WTC11 (cell line): ENCODE results near the gene TCF12. TPM values are rescaled to one million over a fixed set of nuclear protein-coding genes. Genes with fewer than 3 reads are reported as not detected.
A peak's percentile ranks its signal among the peaks of the same experiment; 100 is the strongest.

Experiments
- ATAC-seq: fragments of 200-7000 bp; cut with Tn5 transposase; 2 replicates; pipeline ENCODE4 v1.10.0; 2021; ENCODE audit warnings: mild to moderate bottlenecking, moderate library complexity
- CTCF ChIA-PET: fragments of 300-600 bp; sonication (Branson Sonifier 250); formaldehyde crosslinking; loops from one replicate; lab custom pipeline; 2021; ENCODE audit warnings: antibody characterized with exemption; lab: Charles Lee
- POLR2A ChIA-PET: fragments of 350-600 bp; sonication (Branson Sonifier 250); formaldehyde crosslinking; loops from one replicate; lab custom pipeline; 2021; ENCODE audit warnings: antibody characterized with exemption; lab: Charles Lee
- DNase-seq: peaks from one replicate; pipeline ENCODE4 v3.0.0; 2021; ENCODE audit warnings: low spot score
- H3K27ac Mint-ChIP-seq: 2 replicates; pipeline ENCODE4 v1.8.0; 2021; ENCODE audit warnings: mixed read lengths
- H3K27me3 Mint-ChIP-seq: 2 replicates; pipeline ENCODE4 v1.8.0; 2021; ENCODE audit warnings: low read depth, mild to moderate bottlenecking, moderate library complexity, mixed read lengths
- H3K36me3 Mint-ChIP-seq: 2 replicates; pipeline ENCODE4 v1.8.0; 2021; ENCODE audit warnings: mixed read lengths
- H3K4me1 Mint-ChIP-seq: 2 replicates; pipeline ENCODE4 v1.8.0; 2022; ENCODE audit warnings: mixed read lengths
- H3K4me3 Mint-ChIP-seq: 2 replicates; pipeline ENCODE4 v1.8.0; 2021; ENCODE audit warnings: mild to moderate bottlenecking, moderate library complexity, mixed read lengths
- H3K9me3 Mint-ChIP-seq: 2 replicates; pipeline ENCODE4 v1.8.0; 2021; ENCODE audit warnings: mixed read lengths
- ATF1 ChIP-seq: sonication (generic); formaldehyde crosslinking; IDR thresholded peaks from 2 replicates; pipeline ENCODE4 v1.8.1; 2023; ENCODE audit warnings: mild to moderate bottlenecking, moderate library complexity, missing genetic modification reagents
- ATF2 ChIP-seq: sonication (generic); formaldehyde crosslinking; IDR thresholded peaks from 2 replicates; pipeline ENCODE4 v1.8.1; 2022; ENCODE audit warnings: low read depth, missing genetic modification reagents, borderline replicate concordance
- FOXP1 ChIP-seq: sonication (generic); formaldehyde crosslinking; IDR thresholded peaks from 2 replicates; pipeline ENCODE4 v1.8.0; 2022; ENCODE audit warnings: missing genetic modification reagents, mild to moderate bottlenecking, moderate library complexity, borderline replicate concordance
- GABPB1 ChIP-seq: sonication (generic); formaldehyde crosslinking; IDR thresholded peaks from 2 replicates; pipeline ENCODE4 v1.8.1; 2023; ENCODE audit warnings: mild to moderate bottlenecking, missing genetic modification reagents
- IRF2 ChIP-seq: sonication (generic); formaldehyde crosslinking; IDR thresholded peaks from 2 replicates; pipeline ENCODE4 v1.8.0; 2022; ENCODE audit warnings: low read depth, missing genetic modification reagents, borderline replicate concordance
- JAZF1 ChIP-seq: fragments of 250-450 bp; sonication (Bioruptor Pico); IDR thresholded peaks from 2 replicates; pipeline ENCODE4 v1.9.0; 2021; ENCODE audit warnings: moderate library complexity, mild to moderate bottlenecking, inconsistent platforms
- MLX ChIP-seq: sonication (generic); formaldehyde crosslinking; IDR thresholded peaks from 2 replicates; pipeline ENCODE4 v1.8.1; 2023; ENCODE audit warnings: mild to moderate bottlenecking, missing genetic modification reagents, moderate library complexity
- NFATC4 ChIP-seq: fragments of 250-450 bp; sonication (Bioruptor Pico); IDR thresholded peaks from 2 replicates; pipeline ENCODE4 v1.9.0; 2021; ENCODE audit warnings: mild to moderate bottlenecking
- NFE2L1 ChIP-seq: sonication (generic); formaldehyde crosslinking; IDR thresholded peaks from 2 replicates; pipeline ENCODE4 v1.8.1; 2023; ENCODE audit warnings: missing genetic modification reagents
- NR2C2 ChIP-seq: sonication (generic); formaldehyde crosslinking; IDR thresholded peaks from 2 replicates; pipeline ENCODE4 v1.8.0; 2022; ENCODE audit warnings: mild to moderate bottlenecking, missing genetic modification reagents
- OVOL2 ChIP-seq: fragments of 250-450 bp; sonication (Bioruptor Pico); IDR thresholded peaks from 2 replicates; pipeline ENCODE4 v1.9.0; 2021; ENCODE audit warnings: mild to moderate bottlenecking, borderline replicate concordance
- SP1 ChIP-seq: sonication (generic); formaldehyde crosslinking; conservative IDR thresholded peaks from 2 replicates; pipeline ENCODE4 v1.8.1; 2022; ENCODE audit warnings: missing genetic modification reagents
- ZNF138 ChIP-seq: sonication (generic); formaldehyde crosslinking; conservative IDR thresholded peaks from 2 replicates; pipeline ENCODE4 v1.8.1; 2022; ENCODE audit warnings: mild to moderate bottlenecking, moderate library complexity, missing genetic modification reagents
- ZNF263 ChIP-seq: sonication (generic); formaldehyde crosslinking; IDR thresholded peaks from 2 replicates; pipeline ENCODE4 v1.8.1; 2022; ENCODE audit warnings: low read depth, mild to moderate bottlenecking, moderate library complexity, missing genetic modification reagents
- total RNA-seq: library from RNA; stranded (reverse); gene quantifications from 3 replicates; pipeline ENCODE4 v1.2.3, GENCODE V29; 2021
- TF ChIP-seq, protein P1 (sequence below): sonication (generic); formaldehyde crosslinking; IDR thresholded peaks from 2 replicates; pipeline ENCODE4 v1.8.1; 2022; ENCODE audit warnings: low read depth, mild to moderate bottlenecking, moderate library complexity, missing genetic modification reagents, borderline replicate concordance
- TF ChIP-seq, protein P2 (sequence below): sonication (generic); formaldehyde crosslinking; IDR thresholded peaks from 2 replicates; pipeline ENCODE4 v1.8.1; 2023; ENCODE audit warnings: mild to moderate bottlenecking, missing genetic modification reagents, borderline replicate concordance
- TF ChIP-seq, protein P3 (sequence below): fragments of 200-600 bp; IDR thresholded peaks from 2 replicates; pipeline ENCODE4 v1.8.0; 2022; ENCODE audit warnings: antibody characterized with exemption
- TF ChIP-seq, protein P4 (sequence below): fragments of 250-450 bp; sonication (Bioruptor Pico); IDR thresholded peaks from 2 replicates; pipeline ENCODE4 v2.1.2; 2022; ENCODE audit warnings: mild to moderate bottlenecking, moderate library complexity
- TF ChIP-seq, protein P5 (sequence below): sonication (generic); formaldehyde crosslinking; IDR thresholded peaks from 2 replicates; pipeline ENCODE4 v1.8.0; 2022; ENCODE audit warnings: mild to moderate bottlenecking, missing genetic modification reagents
- TF ChIP-seq, protein P6 (sequence below): sonication (generic); formaldehyde crosslinking; IDR thresholded peaks from 2 replicates; pipeline ENCODE4 v1.8.0; 2022; ENCODE audit warnings: mild to moderate bottlenecking, missing genetic modification reagents
- TF ChIP-seq, protein P7 (sequence below): sonication (generic); formaldehyde crosslinking; IDR thresholded peaks from 2 replicates; pipeline ENCODE4 v1.8.0; 2022; ENCODE audit warnings: missing genetic modification reagents

The TCF12 gene
- total RNA-seq, 1 experiment from 2014 or later = 73.2 TPM

DNA sequence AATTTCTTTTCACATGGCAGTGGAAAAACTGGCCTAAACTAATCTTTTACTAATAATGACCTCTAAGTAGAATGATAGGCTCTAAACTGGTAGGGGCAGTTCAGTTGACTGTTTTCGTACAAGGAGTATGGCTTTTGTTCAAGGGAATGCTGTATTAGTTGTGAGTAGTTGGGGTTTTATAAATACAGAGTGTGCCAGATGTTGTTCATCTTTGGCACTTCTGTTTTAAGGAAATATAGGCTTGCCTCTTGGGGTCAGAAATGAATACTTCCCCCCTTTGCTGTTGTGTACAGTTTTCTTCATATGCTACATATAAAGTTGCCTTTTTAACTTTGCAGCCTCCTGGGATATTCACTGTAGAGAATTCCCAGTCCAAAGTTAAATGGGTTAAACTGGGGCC, 276.9 kb downstream of the TCF12 start (continued):
- TF ChIP-seq, protein P1, sequence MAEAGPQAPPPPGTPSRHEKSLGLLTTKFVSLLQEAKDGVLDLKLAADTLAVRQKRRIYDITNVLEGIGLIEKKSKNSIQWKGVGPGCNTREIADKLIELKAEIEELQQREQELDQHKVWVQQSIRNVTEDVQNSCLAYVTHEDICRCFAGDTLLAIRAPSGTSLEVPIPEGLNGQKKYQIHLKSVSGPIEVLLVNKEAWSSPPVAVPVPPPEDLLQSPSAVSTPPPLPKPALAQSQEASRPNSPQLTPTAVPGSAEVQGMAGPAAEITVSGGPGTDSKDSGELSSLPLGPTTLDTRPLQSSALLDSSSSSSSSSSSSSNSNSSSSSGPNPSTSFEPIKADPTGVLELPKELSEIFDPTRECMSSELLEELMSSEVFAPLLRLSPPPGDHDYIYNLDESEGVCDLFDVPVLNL = no peak
- TF ChIP-seq, protein P2, sequence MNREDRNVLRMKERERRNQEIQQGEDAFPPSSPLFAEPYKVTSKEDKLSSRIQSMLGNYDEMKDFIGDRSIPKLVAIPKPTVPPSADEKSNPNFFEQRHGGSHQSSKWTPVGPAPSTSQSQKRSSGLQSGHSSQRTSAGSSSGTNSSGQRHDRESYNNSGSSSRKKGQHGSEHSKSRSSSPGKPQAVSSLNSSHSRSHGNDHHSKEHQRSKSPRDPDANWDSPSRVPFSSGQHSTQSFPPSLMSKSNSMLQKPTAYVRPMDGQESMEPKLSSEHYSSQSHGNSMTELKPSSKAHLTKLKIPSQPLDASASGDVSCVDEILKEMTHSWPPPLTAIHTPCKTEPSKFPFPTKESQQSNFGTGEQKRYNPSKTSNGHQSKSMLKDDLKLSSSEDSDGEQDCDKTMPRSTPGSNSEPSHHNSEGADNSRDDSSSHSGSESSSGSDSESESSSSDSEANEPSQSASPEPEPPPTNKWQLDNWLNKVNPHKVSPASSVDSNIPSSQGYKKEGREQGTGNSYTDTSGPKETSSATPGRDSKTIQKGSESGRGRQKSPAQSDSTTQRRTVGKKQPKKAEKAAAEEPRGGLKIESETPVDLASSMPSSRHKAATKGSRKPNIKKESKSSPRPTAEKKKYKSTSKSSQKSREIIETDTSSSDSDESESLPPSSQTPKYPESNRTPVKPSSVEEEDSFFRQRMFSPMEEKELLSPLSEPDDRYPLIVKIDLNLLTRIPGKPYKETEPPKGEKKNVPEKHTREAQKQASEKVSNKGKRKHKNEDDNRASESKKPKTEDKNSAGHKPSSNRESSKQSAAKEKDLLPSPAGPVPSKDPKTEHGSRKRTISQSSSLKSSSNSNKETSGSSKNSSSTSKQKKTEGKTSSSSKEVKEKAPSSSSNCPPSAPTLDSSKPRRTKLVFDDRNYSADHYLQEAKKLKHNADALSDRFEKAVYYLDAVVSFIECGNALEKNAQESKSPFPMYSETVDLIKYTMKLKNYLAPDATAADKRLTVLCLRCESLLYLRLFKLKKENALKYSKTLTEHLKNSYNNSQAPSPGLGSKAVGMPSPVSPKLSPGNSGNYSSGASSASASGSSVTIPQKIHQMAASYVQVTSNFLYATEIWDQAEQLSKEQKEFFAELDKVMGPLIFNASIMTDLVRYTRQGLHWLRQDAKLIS (CRISPR knock-in tag) = no peak
- no peak for TF ChIP-seq ZNF138 (CRISPR knock-in tag)
- no peak for TF ChIP-seq MLX (CRISPR knock-in tag)
- no peak for TF ChIP-seq GABPB1 (CRISPR knock-in tag)
- no peak for TF ChIP-seq FOXP1
- TF ChIP-seq JAZF1 (CRISPR knock-in tag) = no peak
- no peak for TF ChIP-seq ATF2 (CRISPR knock-in tag)
- TF ChIP-seq OVOL2 (CRISPR knock-in tag) = no peak

- ChIA-PET POLR2A (interaction anchor here (0.8 kb wide), 1 partner anchor 31 kb away, joined by 3 read pairs; no protein-coding TSS in a partner anchor), CTCF (no interaction called here)
- peaks cover 68% of the 10 kb centered on the region for H3K4me1 Mint-ChIP-seq
- H3K27ac Mint-ChIP-seq = no peak overlapping the region
- DNase-seq = no peak
- no peaks in the 10 kb centered on the region for H3K27me3 Mint-ChIP-seq
- peaks cover 11% of the 10 kb centered on the region for H3K36me3 Mint-ChIP-seq
- no peak for ATAC-seq
- no peaks in the 10 kb centered on the region for H3K9me3 Mint-ChIP-seq
- H3K4me3 Mint-ChIP-seq = peak overlapping the region; percentile 54; the same call in 1 of the 2 replicates
- TF ChIP-seq, protein P3, sequence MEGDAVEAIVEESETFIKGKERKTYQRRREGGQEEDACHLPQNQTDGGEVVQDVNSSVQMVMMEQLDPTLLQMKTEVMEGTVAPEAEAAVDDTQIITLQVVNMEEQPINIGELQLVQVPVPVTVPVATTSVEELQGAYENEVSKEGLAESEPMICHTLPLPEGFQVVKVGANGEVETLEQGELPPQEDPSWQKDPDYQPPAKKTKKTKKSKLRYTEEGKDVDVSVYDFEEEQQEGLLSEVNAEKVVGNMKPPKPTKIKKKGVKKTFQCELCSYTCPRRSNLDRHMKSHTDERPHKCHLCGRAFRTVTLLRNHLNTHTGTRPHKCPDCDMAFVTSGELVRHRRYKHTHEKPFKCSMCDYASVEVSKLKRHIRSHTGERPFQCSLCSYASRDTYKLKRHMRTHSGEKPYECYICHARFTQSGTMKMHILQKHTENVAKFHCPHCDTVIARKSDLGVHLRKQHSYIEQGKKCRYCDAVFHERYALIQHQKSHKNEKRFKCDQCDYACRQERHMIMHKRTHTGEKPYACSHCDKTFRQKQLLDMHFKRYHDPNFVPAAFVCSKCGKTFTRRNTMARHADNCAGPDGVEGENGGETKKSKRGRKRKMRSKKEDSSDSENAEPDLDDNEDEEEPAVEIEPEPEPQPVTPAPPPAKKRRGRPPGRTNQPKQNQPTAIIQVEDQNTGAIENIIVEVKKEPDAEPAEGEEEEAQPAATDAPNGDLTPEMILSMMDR = no peak
- TF ChIP-seq ZNF263 (CRISPR knock-in tag) (no peak), SP1 (CRISPR knock-in tag) (no peak), IRF2 (no peak), NFE2L1 (CRISPR knock-in tag) (no peak), NR2C2 (CRISPR knock-in tag) (no peak), NFATC4 (CRISPR knock-in tag) (no peak), ATF1 (CRISPR knock-in tag) (no peak)
- TF ChIP-seq, protein P4, sequence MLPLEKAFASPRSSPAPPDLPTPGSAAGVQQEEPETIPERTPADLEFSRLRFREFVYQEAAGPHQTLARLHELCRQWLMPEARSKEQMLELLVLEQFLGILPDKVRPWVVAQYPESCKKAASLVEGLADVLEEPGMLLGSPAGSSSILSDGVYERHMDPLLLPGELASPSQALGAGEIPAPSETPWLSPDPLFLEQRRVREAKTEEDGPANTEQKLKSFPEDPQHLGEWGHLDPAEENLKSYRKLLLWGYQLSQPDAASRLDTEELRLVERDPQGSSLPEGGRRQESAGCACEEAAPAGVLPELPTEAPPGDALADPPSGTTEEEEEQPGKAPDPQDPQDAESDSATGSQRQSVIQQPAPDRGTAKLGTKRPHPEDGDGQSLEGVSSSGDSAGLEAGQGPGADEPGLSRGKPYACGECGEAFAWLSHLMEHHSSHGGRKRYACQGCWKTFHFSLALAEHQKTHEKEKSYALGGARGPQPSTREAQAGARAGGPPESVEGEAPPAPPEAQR (CRISPR knock-in tag) = no peak
- TF ChIP-seq, protein P5, sequence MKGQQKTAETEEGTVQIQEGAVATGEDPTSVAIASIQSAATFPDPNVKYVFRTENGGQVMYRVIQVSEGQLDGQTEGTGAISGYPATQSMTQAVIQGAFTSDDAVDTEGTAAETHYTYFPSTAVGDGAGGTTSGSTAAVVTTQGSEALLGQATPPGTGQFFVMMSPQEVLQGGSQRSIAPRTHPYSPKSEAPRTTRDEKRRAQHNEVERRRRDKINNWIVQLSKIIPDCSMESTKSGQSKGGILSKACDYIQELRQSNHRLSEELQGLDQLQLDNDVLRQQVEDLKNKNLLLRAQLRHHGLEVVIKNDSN (CRISPR knock-in tag) = no peak
- TF ChIP-seq, protein P6, sequence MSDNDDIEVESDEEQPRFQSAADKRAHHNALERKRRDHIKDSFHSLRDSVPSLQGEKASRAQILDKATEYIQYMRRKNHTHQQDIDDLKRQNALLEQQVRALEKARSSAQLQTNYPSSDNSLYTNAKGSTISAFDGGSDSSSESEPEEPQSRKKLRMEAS = no peak
- TF ChIP-seq, protein P7, sequence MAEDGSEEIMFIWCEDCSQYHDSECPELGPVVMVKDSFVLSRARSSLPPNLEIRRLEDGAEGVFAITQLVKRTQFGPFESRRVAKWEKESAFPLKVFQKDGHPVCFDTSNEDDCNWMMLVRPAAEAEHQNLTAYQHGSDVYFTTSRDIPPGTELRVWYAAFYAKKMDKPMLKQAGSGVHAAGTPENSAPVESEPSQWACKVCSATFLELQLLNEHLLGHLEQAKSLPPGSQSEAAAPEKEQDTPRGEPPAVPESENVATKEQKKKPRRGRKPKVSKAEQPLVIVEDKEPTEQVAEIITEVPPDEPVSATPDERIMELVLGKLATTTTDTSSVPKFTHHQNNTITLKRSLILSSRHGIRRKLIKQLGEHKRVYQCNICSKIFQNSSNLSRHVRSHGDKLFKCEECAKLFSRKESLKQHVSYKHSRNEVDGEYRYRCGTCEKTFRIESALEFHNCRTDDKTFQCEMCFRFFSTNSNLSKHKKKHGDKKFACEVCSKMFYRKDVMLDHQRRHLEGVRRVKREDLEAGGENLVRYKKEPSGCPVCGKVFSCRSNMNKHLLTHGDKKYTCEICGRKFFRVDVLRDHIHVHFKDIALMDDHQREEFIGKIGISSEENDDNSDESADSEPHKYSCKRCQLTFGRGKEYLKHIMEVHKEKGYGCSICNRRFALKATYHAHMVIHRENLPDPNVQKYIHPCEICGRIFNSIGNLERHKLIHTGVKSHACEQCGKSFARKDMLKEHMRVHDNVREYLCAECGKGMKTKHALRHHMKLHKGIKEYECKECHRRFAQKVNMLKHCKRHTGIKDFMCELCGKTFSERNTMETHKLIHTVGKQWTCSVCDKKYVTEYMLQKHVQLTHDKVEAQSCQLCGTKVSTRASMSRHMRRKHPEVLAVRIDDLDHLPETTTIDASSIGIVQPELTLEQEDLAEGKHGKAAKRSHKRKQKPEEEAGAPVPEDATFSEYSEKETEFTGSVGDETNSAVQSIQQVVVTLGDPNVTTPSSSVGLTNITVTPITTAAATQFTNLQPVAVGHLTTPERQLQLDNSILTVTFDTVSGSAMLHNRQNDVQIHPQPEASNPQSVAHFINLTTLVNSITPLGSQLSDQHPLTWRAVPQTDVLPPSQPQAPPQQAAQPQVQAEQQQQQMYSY (CRISPR knock-in tag) = no peak
Measured at GRCh38 chr15:57196865-57197264, 278.4 kb downstream of the TCF12 start.
